Kidney capillary endothelial cell (primary cell): ENCODE data around the gene LGALS8.
"Not testable (repeated sequence)": the region's sequence is repeated elsewhere in the genome, so short reads cannot be mapped to it uniquely, and the experiment has no call there.

Source experiments
- DNase-seq: peaks from one replicate; pipeline ENCODE4 v3.0.0-alpha.2; 2018; ENCODE audit warnings: low spot score

LGALS8 gene

DNA sequence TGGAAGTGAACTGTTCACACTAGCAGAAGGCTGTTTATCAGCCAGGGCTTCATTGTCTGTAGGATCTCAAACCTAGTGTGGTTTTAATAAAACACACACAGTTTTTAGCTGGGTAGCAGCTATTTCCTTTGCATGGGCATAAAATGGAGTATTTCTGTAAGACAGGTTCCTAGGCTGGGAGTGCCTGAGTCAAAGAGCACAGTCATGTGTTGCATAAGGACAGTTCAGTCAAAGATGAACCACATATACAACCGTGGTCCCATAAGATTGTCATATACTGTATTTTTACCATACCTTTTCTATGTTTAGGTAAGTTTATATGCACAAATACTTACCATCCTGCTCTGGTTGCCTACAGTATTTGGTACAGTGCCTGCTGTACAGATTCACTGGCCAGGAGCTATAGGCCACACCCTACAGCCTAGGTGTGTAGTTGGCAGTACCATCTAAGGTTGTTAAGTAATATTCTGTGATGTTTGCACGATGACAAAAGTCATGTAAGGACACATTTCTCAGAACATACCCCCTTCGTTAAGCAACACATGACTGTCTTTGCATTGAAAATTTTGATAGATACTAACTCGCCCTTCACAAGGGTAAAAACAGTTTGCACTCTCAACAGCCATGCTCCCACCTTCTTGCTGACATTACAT lies 17.2 kb downstream of the LGALS8 start:
- no peak for DNase-seq

DNA sequence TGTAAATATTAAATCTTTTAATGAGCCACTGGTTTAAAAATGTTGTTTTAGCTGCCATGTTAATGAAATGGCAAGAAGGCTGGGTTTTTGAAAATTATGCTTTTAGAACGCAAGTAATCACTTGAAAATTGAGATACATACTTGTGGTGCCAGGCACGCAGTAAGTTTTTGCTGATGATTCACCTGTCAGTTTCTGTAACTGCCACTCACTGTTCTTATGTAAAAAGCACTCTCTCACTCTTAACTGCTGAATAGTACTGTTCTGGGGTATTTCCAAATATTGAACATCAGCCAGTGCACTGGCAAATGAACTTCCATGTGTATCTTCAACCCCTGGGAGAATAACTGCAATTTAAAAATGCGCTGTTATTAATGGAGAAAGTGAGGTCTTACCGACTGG lies 17.9 kb downstream of the LGALS8 start:
- no peak for DNase-seq

DNA sequence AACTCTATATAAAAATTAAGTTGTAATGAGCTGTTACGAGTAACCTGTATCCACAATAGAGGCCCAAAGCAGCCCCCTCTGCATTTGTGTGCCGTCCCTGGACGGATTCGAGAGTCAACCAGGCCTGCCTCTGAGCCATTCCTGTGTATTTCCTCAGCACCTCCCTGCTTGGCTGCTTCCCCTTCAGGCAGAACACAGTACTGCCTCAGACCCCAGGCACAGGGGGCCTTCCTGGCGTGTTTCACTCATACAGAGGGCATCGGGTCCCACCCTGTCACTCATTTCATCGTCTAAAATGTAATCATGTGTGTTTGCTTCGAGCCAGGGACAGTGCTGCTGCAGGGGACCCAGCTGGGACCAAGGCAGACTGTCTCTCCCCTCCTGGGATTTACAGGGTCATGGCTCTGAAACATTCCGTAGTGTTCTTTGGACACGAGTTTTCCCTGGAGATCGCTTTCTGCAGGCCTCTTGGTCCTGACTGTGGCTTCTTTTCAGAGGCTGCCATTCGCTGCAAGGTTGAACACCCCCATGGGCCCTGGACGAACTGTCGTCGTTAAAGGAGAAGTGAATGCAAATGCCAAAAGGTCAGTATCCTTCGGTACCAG lies 19.4 kb downstream of the LGALS8 start:
- DNase-seq, result no peak

DNA sequence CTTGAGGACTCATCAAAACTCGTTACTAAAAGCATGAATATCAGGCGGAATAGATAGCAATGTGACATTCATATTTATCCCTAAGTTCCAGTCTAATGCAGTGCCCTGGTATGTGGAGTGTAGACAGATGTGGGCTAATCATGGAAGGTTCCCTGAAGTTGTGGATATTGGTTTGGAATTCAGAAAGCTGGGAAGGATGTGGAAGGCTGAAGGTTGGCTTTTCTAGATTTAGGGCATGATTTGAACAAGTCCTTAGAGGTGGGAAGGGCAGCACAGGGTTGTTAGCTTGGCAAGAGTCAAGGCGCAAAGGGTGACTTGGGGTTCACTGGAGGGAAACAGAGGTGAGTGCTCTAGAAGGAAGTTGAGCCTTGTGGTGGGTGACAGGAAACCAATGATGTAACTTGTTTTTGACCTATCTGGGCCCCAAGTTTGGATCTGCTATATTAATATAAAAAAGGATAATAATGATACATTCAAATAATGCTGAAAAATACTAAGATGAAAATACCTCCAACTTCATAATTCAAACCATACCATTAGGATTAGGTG lies 21.9 kb downstream of the LGALS8 start:
- DNase-seq, result no peak

- no peak for DNase-seq
Observed at GRCh38 chr1:236548452-236548851, 24.7 kb downstream of the LGALS8 start.

DNA sequence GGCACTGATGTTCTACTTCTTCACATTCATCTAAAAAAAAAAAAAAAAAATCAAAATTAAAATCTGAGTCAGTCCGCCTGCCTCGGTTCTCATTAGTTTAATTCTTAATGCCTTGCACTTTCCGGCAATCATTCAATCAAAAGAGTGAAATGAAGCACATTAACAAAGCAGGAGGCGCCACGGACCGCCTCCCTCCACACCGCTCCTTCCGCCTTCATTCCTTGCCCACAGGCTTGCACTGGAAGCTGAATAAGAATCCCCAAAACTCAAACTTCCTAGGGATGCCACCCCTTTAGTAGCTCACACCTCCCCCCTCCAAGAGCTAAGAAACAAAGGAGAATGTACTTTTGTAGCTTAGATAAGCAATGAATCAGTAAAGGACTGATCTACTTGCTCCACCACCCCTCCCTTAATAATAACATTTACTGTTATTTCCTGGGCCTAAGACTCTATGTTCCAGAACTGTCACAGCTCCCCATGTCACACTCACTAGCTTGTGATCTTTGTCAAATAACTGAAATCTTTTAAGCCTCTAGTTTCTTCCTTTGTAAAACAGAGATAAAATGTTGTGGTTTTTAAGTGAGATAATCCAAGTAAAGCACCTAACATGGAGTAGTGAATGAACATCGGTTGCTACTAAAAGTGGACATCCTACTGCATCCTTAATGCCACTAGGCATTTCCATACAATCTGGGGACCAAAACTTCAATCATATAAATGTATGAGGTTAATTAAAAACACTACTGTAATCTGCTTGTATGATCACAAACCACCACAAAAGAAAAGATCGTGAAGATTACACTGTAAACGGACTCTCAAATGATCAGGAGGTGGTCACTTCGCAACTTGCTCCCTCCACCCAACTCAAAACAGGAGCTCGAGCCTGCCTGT lies 27.4 kb downstream of the LGALS8 start:
- DNase-seq, result no peak

GRCh38 chr1:236552096-236552495 lies 28.3 kb downstream of the LGALS8 start:
- no peak for DNase-seq

DNA sequence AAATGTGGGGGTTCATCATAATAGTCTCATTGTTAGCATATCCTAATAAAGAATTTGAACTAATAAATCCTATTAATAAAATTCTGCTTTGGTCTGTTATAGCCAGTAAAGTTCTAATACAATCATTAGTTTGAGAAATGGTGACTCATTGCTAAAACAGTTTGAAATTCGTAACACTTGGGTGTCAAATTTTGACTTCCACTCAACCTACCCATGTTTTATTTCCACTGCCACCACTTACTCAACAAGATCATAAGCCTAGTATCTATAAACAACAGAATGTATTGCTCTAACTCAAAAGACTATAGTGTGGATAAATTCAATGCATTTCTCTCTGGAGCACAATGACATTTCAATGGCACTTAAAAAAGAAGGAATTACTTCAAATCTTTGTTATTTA lies 29.1 kb downstream of the LGALS8 start:
- no peak for DNase-seq

GRCh38 chr1:236553370-236553769 lies 29.6 kb downstream of the LGALS8 start:
- DNase-seq, result no peak

DNA sequence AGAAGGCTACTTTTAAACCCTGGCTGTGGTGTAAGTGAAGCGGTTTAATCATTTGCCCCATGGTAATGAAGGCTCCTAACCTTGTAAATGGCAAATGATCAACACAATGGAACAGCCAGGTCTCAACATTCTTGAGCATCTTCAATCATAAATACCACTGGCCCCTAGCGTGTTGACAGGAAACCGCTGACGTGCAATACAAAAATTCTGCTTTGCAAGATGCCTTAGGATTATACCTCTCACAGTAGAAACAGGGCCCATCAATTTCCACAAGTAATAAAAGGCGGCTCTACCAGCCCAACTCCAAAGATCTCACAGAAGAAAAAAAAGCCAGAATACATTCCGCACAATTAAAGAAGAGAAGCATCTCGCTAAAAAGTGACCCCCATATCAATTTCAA lies 32.8 kb downstream of the LGALS8 start:
- no peak for DNase-seq

GRCh38 chr1:236558081-236558480 lies 34.3 kb downstream of the LGALS8 start:
- DNase-seq, result no peak

DNA sequence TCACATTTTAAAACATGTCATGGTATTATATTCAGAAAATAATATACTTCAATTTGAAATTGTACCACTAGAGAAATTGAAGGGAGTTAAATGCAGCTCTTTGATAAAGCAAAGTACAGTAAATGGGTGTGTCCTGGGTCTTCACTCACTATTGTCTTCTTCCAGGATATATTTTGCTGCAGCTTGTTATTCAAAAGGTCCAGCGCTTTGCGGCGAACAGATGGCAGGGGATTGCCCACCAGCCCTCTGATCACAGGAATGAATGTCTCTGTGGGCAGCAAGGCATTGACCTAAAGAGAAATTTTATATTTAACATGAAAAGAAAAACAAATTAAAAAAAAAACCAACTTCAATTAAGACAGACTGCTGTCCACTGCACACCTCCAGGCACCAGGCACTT lies 35.1 kb downstream of the LGALS8 start:
- no peak for DNase-seq

GRCh38 chr1:236560213-236560771 lies 36.5 kb downstream of the LGALS8 start:
- no peak for DNase-seq

GRCh38 chr1:236561976-236562375 lies 38.2 kb downstream of the LGALS8 start:
- no peak for DNase-seq

GRCh38 chr1:236565530-236565929 lies 41.7 kb downstream of the LGALS8 start:
- DNase-seq, result no peak

GRCh38 chr1:236568285-236568894 lies 44.6 kb downstream of the LGALS8 start:
- no peak for DNase-seq

GRCh38 chr1:236575523-236575922 lies 51.7 kb downstream of the LGALS8 start:
- no peak for DNase-seq

GRCh38 chr1:236576004-236576403 lies 52.2 kb downstream of the LGALS8 start:
- DNase-seq, result no peak

- not testable (repeated sequence) for DNase-seq
Observed at GRCh38 chr1:236577041-236577440, 53.3 kb downstream of the LGALS8 start.

GRCh38 chr1:236578661-236579060 lies 54.9 kb downstream of the LGALS8 start:
- DNase-seq, result no peak

GRCh38 chr1:236580404-236580803 lies 56.6 kb downstream of the LGALS8 start:
- DNase-seq, result not testable (repeated sequence)

DNA sequence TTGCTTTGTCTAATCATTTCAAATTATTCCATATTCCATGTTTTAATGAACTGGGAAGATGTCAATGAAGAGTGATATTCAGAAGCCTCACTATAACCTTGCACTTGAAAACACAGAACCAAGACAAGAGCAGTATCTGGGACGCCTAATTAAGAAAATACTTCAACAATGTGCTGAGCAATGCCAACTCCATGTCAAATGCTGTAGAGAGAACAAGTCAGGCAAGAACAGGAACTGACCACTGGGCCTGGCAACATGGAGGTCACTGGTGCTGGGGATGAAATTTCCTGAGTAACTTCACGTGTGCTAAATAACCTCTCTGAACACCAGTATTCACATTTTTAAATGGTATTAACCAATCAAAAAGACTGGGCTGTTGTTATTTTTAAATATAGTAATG lies 57.7 kb downstream of the LGALS8 start:
- DNase-seq, result no peak
